ENCODE results near the gene VSTM2B.
"Not testable (repeated sequence)": the region's sequence is repeated elsewhere in the genome, so short reads cannot be mapped to it uniquely, and the experiment has no call there.

The VSTM2B gene

GRCh38 chr19:29525901-29526729 lies at the start of gene VSTM2B:
TSS of gene VSTM2B (plus strand) at chr19:29525994. CDS start at chr19:29526584, 590 bp downstream.
- no peak for ATAC-seq
- DNase-seq = no peak

- DNase-seq (no peak), ATAC-seq (no peak)
Measured at GRCh38 chr19:29476528-29476927, 49.3 kb upstream of the VSTM2B start.

- DNase-seq = no peak
- no peak for ATAC-seq
Measured at GRCh38 chr19:29477831-29478577, 47.8 kb upstream of the VSTM2B start.

GRCh38 chr19:29478578-29479565 lies 46.9 kb upstream of the VSTM2B start:
- peak; percentile 55 for ATAC-seq
- DNase-seq = peak; percentile 23

- ATAC-seq (no peak), DNase-seq (no peak)
Measured at GRCh38 chr19:29479941-29480340, 45.9 kb upstream of the VSTM2B start.

GRCh38 chr19:29480507-29480906 lies 45.3 kb upstream of the VSTM2B start:
- DNase-seq (no peak), ATAC-seq (no peak)

GRCh38 chr19:29482855-29483640 lies 42.7 kb upstream of the VSTM2B start:
- ATAC-seq (no peak), DNase-seq (no peak)

- ATAC-seq (no peak), DNase-seq (no peak)
Measured at GRCh38 chr19:29483641-29483920, 42.2 kb upstream of the VSTM2B start.

- DNase-seq = no peak
- no peak for ATAC-seq
Measured at GRCh38 chr19:29483944-29484581, 41.7 kb upstream of the VSTM2B start.

GRCh38 chr19:29484876-29485275 lies 40.9 kb upstream of the VSTM2B start:
- DNase-seq (no peak), ATAC-seq (no peak)

DNA sequence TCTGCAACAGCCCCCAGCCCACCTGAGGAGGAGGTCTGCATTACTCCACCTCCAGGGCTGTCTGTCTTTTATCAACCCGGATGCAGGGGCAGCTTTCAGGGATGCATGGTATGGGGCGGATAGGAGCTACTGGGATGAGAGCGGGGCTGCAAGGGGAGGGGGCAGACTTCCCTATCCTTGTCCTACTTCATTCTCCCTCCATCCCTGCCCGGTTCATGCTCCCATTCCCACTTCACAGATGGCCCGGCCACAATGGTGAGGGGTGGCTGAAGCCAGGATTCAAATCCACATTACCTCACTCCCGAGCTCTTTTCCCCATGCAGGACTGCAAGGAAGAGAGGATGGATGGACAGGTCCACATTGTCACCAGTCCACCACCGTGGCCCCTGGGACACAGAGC lies 40.5 kb upstream of the VSTM2B start:
- ATAC-seq = no peak
- no peak for DNase-seq

DNA sequence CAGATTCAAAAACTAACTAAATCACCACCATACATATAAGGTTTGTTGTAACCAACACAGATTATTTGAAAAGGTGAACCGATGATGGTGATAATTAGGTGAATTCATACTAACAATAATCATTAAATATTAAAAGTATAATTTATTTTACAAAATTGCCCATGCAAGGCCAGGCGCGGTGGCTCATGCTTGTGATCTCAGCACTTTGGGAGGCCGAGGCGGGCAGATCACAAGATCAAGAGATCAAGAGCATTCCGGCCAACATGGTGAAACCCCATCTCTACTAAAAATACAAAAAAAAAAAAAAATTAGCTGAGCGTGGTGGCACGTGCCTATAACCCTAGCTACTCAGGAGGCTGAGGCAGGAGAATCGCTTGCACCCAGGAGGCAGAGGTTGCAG lies 38.8 kb upstream of the VSTM2B start:
- ATAC-seq, DNase-seq: not testable (repeated sequence)

GRCh38 chr19:29487432-29487831 lies 38.4 kb upstream of the VSTM2B start:
- DNase-seq = no peak
- ATAC-seq = no peak

DNA sequence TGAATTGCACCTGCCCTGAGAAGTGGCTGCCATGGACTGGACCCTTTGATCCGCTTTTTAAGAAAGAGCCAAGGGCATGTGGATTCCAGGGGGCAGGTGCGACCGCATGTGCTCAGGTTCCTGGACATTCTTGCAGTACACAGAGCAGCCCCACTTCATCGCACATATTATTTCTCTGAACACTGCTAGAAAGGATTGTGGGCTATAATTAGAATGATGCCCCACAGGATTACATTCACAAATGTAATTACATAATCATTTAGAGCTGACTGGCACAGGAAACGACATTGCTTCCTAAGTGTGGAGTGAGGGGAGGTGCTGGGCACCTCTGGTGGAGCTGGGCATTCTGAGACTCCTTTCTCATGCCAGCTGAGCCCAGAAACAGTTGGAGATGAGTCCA lies 37.5 kb upstream of the VSTM2B start:
- DNase-seq (no peak), ATAC-seq (no peak)

DNA sequence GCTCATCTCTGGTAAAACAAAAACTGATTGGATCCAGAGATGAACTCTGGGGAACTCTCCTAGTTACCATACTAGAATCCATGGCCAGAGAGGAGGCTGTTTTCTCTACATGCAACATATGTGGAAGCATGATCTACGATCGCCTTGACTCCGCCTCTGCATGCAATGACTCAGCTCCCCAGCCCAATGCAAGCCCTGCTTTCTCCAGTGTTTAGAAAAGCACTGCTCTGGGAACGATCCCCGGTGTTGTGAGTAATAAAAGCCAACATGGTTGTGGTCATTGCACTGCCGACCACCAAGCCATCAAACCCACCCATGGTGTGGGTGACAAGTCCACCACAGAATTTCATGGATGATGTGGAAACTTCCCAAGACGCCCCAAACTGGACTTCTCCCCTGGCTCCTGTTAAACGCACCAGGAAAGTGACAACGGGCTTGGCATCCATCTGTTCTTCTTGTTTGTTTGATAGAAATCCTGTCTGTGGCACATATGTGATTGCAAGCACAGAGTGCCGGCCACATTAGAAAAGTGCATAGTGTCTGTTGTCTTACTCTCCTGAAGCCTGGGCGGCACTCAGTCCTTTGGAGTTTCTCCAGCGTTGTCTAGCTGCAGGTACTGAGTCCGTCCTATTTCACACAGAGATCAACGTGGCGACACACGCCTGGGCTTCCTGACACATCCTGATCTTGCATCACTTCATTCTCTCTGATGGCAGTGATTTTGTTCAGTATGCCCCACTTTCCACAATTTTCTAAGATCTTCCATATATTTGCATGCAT lies 36.4 kb upstream of the VSTM2B start:
- ATAC-seq (no peak), DNase-seq (no peak)

DNA sequence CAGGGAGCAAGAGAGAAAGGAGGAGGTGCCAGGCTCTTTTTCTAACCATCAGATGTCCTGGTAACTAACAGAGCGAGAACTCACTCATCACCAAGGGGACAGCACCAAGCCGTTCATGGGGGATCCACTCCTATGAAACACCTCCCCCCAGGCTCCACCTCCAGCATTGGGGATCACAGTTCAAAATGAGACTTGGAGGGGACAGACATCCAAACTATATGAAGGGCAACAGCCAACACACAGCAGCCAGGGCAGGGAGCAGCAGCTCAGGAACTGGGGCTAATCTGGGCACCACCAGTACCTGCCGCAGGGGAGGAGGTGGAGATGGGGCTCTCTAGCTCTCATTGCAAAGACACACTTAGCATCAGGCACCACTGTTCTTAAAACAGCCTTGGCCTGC lies 34.3 kb upstream of the VSTM2B start:
- DNase-seq (no peak), ATAC-seq (no peak)

- DNase-seq = no peak
- ATAC-seq = no peak
Measured at GRCh38 chr19:29491995-29492577, 33.7 kb upstream of the VSTM2B start.

DNA sequence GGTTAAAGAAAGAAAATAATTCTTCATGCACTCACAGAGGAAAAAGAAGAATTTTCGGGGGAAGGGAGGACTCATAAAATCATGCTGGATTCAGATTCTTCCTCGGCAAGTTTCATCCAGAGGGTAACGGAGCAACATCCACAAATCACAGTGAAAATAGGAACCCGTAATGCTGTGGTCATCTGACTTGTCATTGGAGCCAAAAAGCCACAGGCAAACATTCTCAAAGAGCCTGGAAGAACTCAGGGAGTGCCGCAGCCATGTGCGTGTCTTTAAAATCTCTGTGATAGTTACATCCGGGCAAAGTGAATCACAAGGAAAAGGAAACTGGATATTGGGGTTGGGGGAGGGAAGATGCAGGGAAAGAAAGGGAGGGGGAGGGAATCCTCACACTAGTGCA lies 33.0 kb upstream of the VSTM2B start:
- DNase-seq (no peak), ATAC-seq (no peak)

GRCh38 chr19:29495091-29495490 lies 30.7 kb upstream of the VSTM2B start:
- DNase-seq = no peak
- no peak for ATAC-seq

DNA sequence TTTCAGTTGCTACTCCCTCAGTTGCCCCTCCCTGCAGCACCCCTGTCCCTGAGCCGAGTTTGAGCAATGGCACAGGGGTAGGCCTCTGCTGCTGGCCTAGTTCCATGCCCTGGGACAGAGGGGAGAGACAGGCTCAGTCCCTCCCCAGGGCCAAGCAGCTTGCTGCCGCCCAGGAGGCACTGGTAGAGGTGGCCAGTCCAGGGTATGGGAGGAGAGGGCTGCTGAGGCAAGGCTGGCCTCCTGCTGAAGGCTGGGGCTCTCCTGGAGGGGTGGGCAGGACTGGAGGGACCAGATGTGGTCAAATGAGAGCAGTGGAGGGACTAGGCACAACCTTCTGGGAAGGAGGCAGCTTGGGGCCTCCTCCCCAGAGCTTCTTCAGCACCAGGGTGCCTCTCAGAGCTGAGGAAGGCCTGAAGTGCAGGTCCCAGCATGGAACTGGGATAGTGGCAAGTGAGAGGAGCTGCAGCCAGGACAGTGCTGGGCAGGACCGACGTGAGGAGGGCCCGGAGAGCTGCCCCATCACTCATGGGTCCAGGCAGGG lies 29.8 kb upstream of the VSTM2B start:
- ATAC-seq (no peak), DNase-seq (no peak)
